Lung (tissue), 12 donors: ENCODE results near the gene TFDP3. TPM values are rescaled to one million over a fixed set of nuclear protein-coding genes. Genes with fewer than 3 reads are reported as not detected.

Source experiments
- ATAC-seq: fragments of 200-7000 bp; cut with Tn5 transposase; one replicate; pipeline ENCODE4 v1.9.1; 2020; ENCODE audit warnings: moderate number of reproducible peaks; ENCODE audit not compliant: insufficient read depth, low FRiP score
- DNase-seq, 3 donors: peaks; one replicate each; pipeline ENCODE4 v3.0.0-alpha.2; 2013 to 2017
- H3K27ac ChIP-seq, 2 donors: one replicate each; pipeline ENCODE4 v1.5.1; 2013; ENCODE audit warnings: mild to moderate bottlenecking in 2 of 2, moderate library complexity in 2 of 2, control low read depth in 1 of 2, inconsistent platforms in 1 of 2, low read depth in 1 of 2, low read length in 1 of 2
- H3K27me3 ChIP-seq, 3 donors: one replicate each; pipeline ENCODE4 v1.5.1; 2013; ENCODE audit warnings: low read length in 2 of 3; ENCODE audit not compliant: control insufficient read depth in 3 of 3, insufficient read depth in 3 of 3
- H3K36me3 ChIP-seq, 4 donors: one replicate each; pipeline ENCODE4 v1.5.1; 2013; ENCODE audit warnings: low read length in 4 of 4, mild to moderate bottlenecking in 1 of 4, moderate library complexity in 1 of 4; ENCODE audit not compliant: control insufficient read depth in 4 of 4, insufficient read depth in 4 of 4
- H3K4me1 ChIP-seq, 5 donors: one replicate each; pipeline ENCODE4 v1.5.1; 2013; ENCODE audit warnings: low read length in 5 of 5, mild to moderate bottlenecking in 2 of 5, moderate library complexity in 1 of 5; ENCODE audit not compliant: control insufficient read depth in 5 of 5, insufficient read depth in 5 of 5
- H3K4me3 ChIP-seq: one replicate; pipeline ENCODE4 v1.5.1; 2013; ENCODE audit warnings: mild to moderate bottlenecking, control low read depth, moderate library complexity
- H3K9ac ChIP-seq, 2 donors: one replicate each; pipeline ENCODE4 v1.5.1; 2013; ENCODE audit warnings: low read length in 2 of 2, control low read depth in 1 of 2; ENCODE audit not compliant: insufficient read depth in 1 of 2
- H3K9me3 ChIP-seq, 4 donors: one replicate each; pipeline ENCODE4 v1.5.1; 2013; ENCODE audit warnings: low read length in 3 of 4, mild to moderate bottlenecking in 1 of 4, moderate library complexity in 1 of 4; ENCODE audit not compliant: control insufficient read depth in 4 of 4, insufficient read depth in 3 of 4
- CTCF ChIP-seq: IDR thresholded peaks from 2 replicates; pipeline ENCODE4 v1.5.1; 2012; ENCODE audit warnings: mild to moderate bottlenecking; ENCODE audit errors: control extremely low read depth, extremely low read depth
- WGBS, 2 donors: extraction: QIAGEN DNeasy Blood & Tissue Kit; methylation state at CpG; one replicate each; pipeline ENCODE4 v1.1.7; 2013; 5-methylcytosine and 5-hydroxymethylcytosine counted together
- polyA plus RNA-seq, 2 donors: library from polyadenylated mRNA; stranded (reverse); fragments of 200-250 nt; gene quantifications; one replicate each; pipeline ENCODE4 v1.2.1, GENCODE V29; 2013
- total RNA-seq, 2 donors: library from RNA; depleted of rRNA in 1 of 2; stranded (reverse); fragments of >200 nt in 1 of 2; gene quantifications; one replicate each; pipeline ENCODE4 v1.2.1, GENCODE V29; 2014 to 2021
- donor health status: control.
- donor health status: control.
- donor health status: Bipolar disorder and iron deficiency.
- donor health status: healthy.
- donor health status: DM: yes; HTN: yes; CAD: no.

Gene TFDP3
- total and polyA plus RNA-seq, 4 donors, result not detected

- Histone ChIP-seq H3K27me3 (peaks cover 0 to 20% (median 13%) of the 10 kb centered on the region in 3 donors), H3K9me3 (no peaks in the 10 kb centered on the region), H3K4me1 (no peaks in the 10 kb centered on the region), H3K4me3 (no peak overlapping the region), H3K27ac (no peak overlapping the region), H3K9ac (no peak overlapping the region), H3K36me3 (no peaks in the 10 kb centered on the region)
- no peak for TF ChIP-seq CTCF
- WGBS, 2 donors, result 74 to 93% methylated on average over 3 of the region's 3 CpGs
- DNase-seq (no peak), ATAC-seq (no peak)
Measured at GRCh38 chrX:133235830-133236229, 17.7 kb upstream of the TFDP3 start.

- H3K9me3 ChIP-seq, result no peaks in the 10 kb centered on the region
- no peak for ATAC-seq
- H3K4me1 ChIP-seq, result no peaks in the 10 kb centered on the region
- no peak overlapping the region for H3K9ac ChIP-seq
- H3K27me3 ChIP-seq, result peaks cover 0 to 25% (median 17%) of the 10 kb centered on the region in 3 donors
- DNase-seq, result no peak
- no peak for TF ChIP-seq CTCF
- WGBS, 2 donors, result 39 to 82% methylated on average over 1 of the region's 1 CpG
- H3K27ac ChIP-seq, result no peak overlapping the region
- no peak overlapping the region for H3K4me3 ChIP-seq
- H3K36me3 ChIP-seq, result no peaks in the 10 kb centered on the region
Measured at GRCh38 chrX:133232331-133232730, 14.2 kb upstream of the TFDP3 start.

- no peak for ATAC-seq
Measured at GRCh38 chrX:133229361-133229760, 11.2 kb upstream of the TFDP3 start.

More at GRCh38 chrX:133229361-133229760, 11.2 kb upstream of the TFDP3 start:
- Histone ChIP-seq H3K36me3 (no peaks in the 10 kb centered on the region), H3K27ac (no peak overlapping the region), H3K9ac (no peak overlapping the region), H3K9me3 (no peaks in the 10 kb centered on the region), H3K4me1 (no peaks in the 10 kb centered on the region), H3K4me3 (no peak overlapping the region), H3K27me3 (peaks cover 0 to 29% (median 11%) of the 10 kb centered on the region in 3 donors)
- no peak for TF ChIP-seq CTCF
- DNase-seq, result no peak
- WGBS, 2 donors, result 78 to 97% methylated on average over 4 of the region's 4 CpGs
